WTC11 (cell line): ENCODE results near the gene C2orf76. TPM values are rescaled to one million over a fixed set of nuclear protein-coding genes. Genes with fewer than 3 reads are reported as not detected.

Experiments used
- ATAC-seq: fragments of 200-7000 bp; cut with Tn5 transposase; 2 replicates; pipeline ENCODE4 v1.10.0; 2021; ENCODE audit warnings: mild to moderate bottlenecking, moderate library complexity
- CTCF ChIA-PET: fragments of 300-600 bp; sonication (Branson Sonifier 250); formaldehyde crosslinking; loops from one replicate; lab custom pipeline; 2021; ENCODE audit warnings: antibody characterized with exemption; lab: Charles Lee
- POLR2A ChIA-PET: fragments of 350-600 bp; sonication (Branson Sonifier 250); formaldehyde crosslinking; loops from one replicate; lab custom pipeline; 2021; ENCODE audit warnings: antibody characterized with exemption; lab: Charles Lee
- DNase-seq: peaks from one replicate; pipeline ENCODE4 v3.0.0; 2021; ENCODE audit warnings: low spot score
- H3K27ac Mint-ChIP-seq: 2 replicates; pipeline ENCODE4 v1.8.0; 2021; ENCODE audit warnings: mixed read lengths
- H3K27me3 Mint-ChIP-seq: 2 replicates; pipeline ENCODE4 v1.8.0; 2021; ENCODE audit warnings: low read depth, mild to moderate bottlenecking, moderate library complexity, mixed read lengths
- H3K36me3 Mint-ChIP-seq: 2 replicates; pipeline ENCODE4 v1.8.0; 2021; ENCODE audit warnings: mixed read lengths
- H3K4me1 Mint-ChIP-seq: 2 replicates; pipeline ENCODE4 v1.8.0; 2022; ENCODE audit warnings: mixed read lengths
- H3K4me3 Mint-ChIP-seq: 2 replicates; pipeline ENCODE4 v1.8.0; 2021; ENCODE audit warnings: mild to moderate bottlenecking, moderate library complexity, mixed read lengths
- H3K9me3 Mint-ChIP-seq: 2 replicates; pipeline ENCODE4 v1.8.0; 2021; ENCODE audit warnings: mixed read lengths
- ERG ChIP-seq: fragments of 250-450 bp; sonication (Bioruptor Pico); IDR thresholded peaks from 2 replicates; pipeline ENCODE4 v1.8.0; 2021; ENCODE audit warnings: mild to moderate bottlenecking
- ESRRA ChIP-seq: sonication (generic); formaldehyde crosslinking; IDR thresholded peaks from 2 replicates; pipeline ENCODE4 v1.8.1; 2022; ENCODE audit warnings: mild to moderate bottlenecking, missing genetic modification reagents, borderline replicate concordance
- ETV6 ChIP-seq: sonication (generic); formaldehyde crosslinking; IDR thresholded peaks from 2 replicates; pipeline ENCODE4 v1.8.1; 2022; ENCODE audit warnings: mild to moderate bottlenecking, missing genetic modification reagents
- FOXK1 ChIP-seq: sonication (generic); formaldehyde crosslinking; IDR thresholded peaks from 2 replicates; pipeline ENCODE4 v1.8.0; 2022; ENCODE audit warnings: mild to moderate bottlenecking, moderate library complexity, missing genetic modification reagents
- HMGXB4 ChIP-seq: sonication (generic); formaldehyde crosslinking; IDR thresholded peaks from 2 replicates; pipeline ENCODE4 v1.8.1; 2023; ENCODE audit warnings: mild to moderate bottlenecking, moderate library complexity, missing genetic modification reagents
- IRF1 ChIP-seq: sonication (generic); formaldehyde crosslinking; IDR thresholded peaks from 2 replicates; pipeline ENCODE4 v1.8.0; 2023; ENCODE audit warnings: missing genetic modification reagents
- MLX ChIP-seq: sonication (generic); formaldehyde crosslinking; IDR thresholded peaks from 2 replicates; pipeline ENCODE4 v1.8.1; 2023; ENCODE audit warnings: mild to moderate bottlenecking, missing genetic modification reagents, moderate library complexity
- MXD4 ChIP-seq: fragments of 250-450 bp; sonication (Bioruptor Pico); IDR thresholded peaks from 2 replicates; pipeline ENCODE4 v1.8.0; 2021; ENCODE audit warnings: mild to moderate bottlenecking, moderate library complexity, borderline replicate concordance
- NFE2L1 ChIP-seq: sonication (generic); formaldehyde crosslinking; IDR thresholded peaks from 2 replicates; pipeline ENCODE4 v1.8.1; 2023; ENCODE audit warnings: missing genetic modification reagents
- PRDM15 ChIP-seq: sonication (generic); formaldehyde crosslinking; IDR thresholded peaks from 2 replicates; pipeline ENCODE4 v1.8.0; 2022; ENCODE audit warnings: missing genetic modification reagents
- PREB ChIP-seq: sonication (generic); formaldehyde crosslinking; IDR thresholded peaks from 2 replicates; pipeline ENCODE4 v1.8.1; 2022; ENCODE audit warnings: mild to moderate bottlenecking, missing genetic modification reagents, moderate library complexity, borderline replicate concordance
- SMAD3 ChIP-seq: sonication (generic); formaldehyde crosslinking; IDR thresholded peaks from 2 replicates; pipeline ENCODE4 v1.8.0; 2022; ENCODE audit warnings: missing genetic modification reagents, mild to moderate bottlenecking, borderline replicate concordance
- SP1 ChIP-seq: sonication (generic); formaldehyde crosslinking; conservative IDR thresholded peaks from 2 replicates; pipeline ENCODE4 v1.8.1; 2022; ENCODE audit warnings: missing genetic modification reagents
- USF2 ChIP-seq: sonication (generic); formaldehyde crosslinking; IDR thresholded peaks from 2 replicates; pipeline ENCODE4 v1.8.1; 2023; ENCODE audit warnings: mild to moderate bottlenecking, missing genetic modification reagents, moderate library complexity
- ZBTB43 ChIP-seq: sonication (generic); formaldehyde crosslinking; IDR thresholded peaks from 2 replicates; pipeline ENCODE4 v1.8.1; 2023; ENCODE audit warnings: mild to moderate bottlenecking, missing genetic modification reagents
- ZMAT4 ChIP-seq: fragments of 250-450 bp; sonication (Bioruptor Pico); IDR thresholded peaks from 2 replicates; pipeline ENCODE4 v1.9.0; 2021; ENCODE audit warnings: mild to moderate bottlenecking
- ZNF138 ChIP-seq: sonication (generic); formaldehyde crosslinking; conservative IDR thresholded peaks from 2 replicates; pipeline ENCODE4 v1.8.1; 2022; ENCODE audit warnings: mild to moderate bottlenecking, moderate library complexity, missing genetic modification reagents
- ZNF512 ChIP-seq: sonication (generic); formaldehyde crosslinking; IDR thresholded peaks from 2 replicates; pipeline ENCODE4 v1.8.1; 2022; ENCODE audit warnings: missing genetic modification reagents, borderline replicate concordance
- total RNA-seq: library from RNA; stranded (reverse); gene quantifications from 3 replicates; pipeline ENCODE4 v1.2.3, GENCODE V29; 2021

C2orf76 gene
- total RNA-seq, 1 experiment from 2014 or later: 4.4 TPM

GRCh38 chr2:119259296-119259860 is 107.3 kb downstream of the C2orf76 start (continued):
- TF ChIP-seq IRF1 (CRISPR knock-in tag): no peak
- no peak for TF ChIP-seq NFE2L1 (CRISPR knock-in tag)
- TF ChIP-seq USF2 (CRISPR knock-in tag): no peak
- TF ChIP-seq FOXK1 (CRISPR knock-in tag): no peak

GRCh38 chr2:119257198-119257597 is 109.4 kb downstream of the C2orf76 start:
- no peak for DNase-seq
- H3K9me3 Mint-ChIP-seq: no peaks in the 10 kb centered on the region
- H3K4me3 Mint-ChIP-seq: no peak overlapping the region
- TF ChIP-seq ETV6 (CRISPR knock-in tag): no peak
- TF ChIP-seq HMGXB4 (CRISPR knock-in tag): no peak
- no peak for TF ChIP-seq PREB
- TF ChIP-seq ERG (CRISPR knock-in tag): no peak
- TF ChIP-seq SMAD3 (CRISPR knock-in tag): no peak
- no peak for TF ChIP-seq ZNF512 (CRISPR knock-in tag)
- no peak for TF ChIP-seq ESRRA
- no peak for TF ChIP-seq MXD4 (CRISPR knock-in tag)
- no peak for TF ChIP-seq MLX (CRISPR knock-in tag)
- TF ChIP-seq ZMAT4 (CRISPR knock-in tag): no peak
- no peak for TF ChIP-seq ZBTB43 (CRISPR knock-in tag)
- no peak for TF ChIP-seq PRDM15 (CRISPR knock-in tag)
- TF ChIP-seq ZNF138 (CRISPR knock-in tag): no peak
- TF ChIP-seq SP1 (CRISPR knock-in tag): no peak
- no peaks in the 10 kb centered on the region for H3K27me3 Mint-ChIP-seq
- ChIA-PET POLR2A (no interaction called here), CTCF (interaction anchor here (1.4 kb wide), 1 partner anchor 31 kb away, joined by 3 read pairs; no protein-coding TSS in a partner anchor)
- peaks cover 51% of the 10 kb centered on the region for H3K4me1 Mint-ChIP-seq
- peaks cover 22% of the 10 kb centered on the region for H3K36me3 Mint-ChIP-seq
- no peak overlapping the region; the same call in 1 of the 2 replicates for H3K27ac Mint-ChIP-seq
- no peak for ATAC-seq
